ENCODE measurements around the gene PPP4R4. TPM values are rescaled to one million over a fixed set of nuclear protein-coding genes. Genes with fewer than 3 reads are reported as not detected.

Gene PPP4R4
- total RNA-seq, 1 experiment from 2014 or later, result 0.88 TPM

DNA sequence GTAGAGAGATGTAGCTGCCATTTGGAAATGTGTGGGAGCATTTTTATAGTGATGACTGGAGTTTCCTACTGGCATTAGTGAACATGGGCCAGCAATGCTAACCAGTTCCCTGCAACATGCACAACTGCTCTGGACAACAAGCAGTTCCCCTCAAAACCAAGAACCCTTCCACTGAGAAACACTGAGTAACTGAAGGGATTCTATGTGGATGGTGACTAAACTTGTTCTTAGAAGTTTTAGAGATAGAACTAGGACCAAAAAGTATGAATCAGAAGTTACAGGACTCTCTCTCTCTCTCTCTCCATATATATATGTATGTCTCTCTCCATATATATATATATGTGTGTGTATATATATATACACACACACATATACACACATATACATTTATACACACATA lies 111.0 kb downstream of the PPP4R4 start:
- Histone ChIP-seq H3K36me3 (ENCODE audit: insufficient read depth, low read length, poor library complexity, severe bottlenecking) (no peaks in the 10 kb centered on the region), H3K4me1 (ENCODE audit: insufficient read depth, low read length, poor library complexity, severe bottlenecking) (no peaks in the 10 kb centered on the region), H3K27ac (ENCODE audit: low read depth, low read length, poor library complexity, severe bottlenecking) (no peak overlapping the region), H3K4me3 (ENCODE audit: low read depth, low read length, poor library complexity, severe bottlenecking) (no peak overlapping the region), H3K27me3 (replicated peaks; ENCODE audit: insufficient read depth, low read depth, low read length, poor library complexity) (no peaks in the 10 kb centered on the region), H3K9me3 (ENCODE audit: low read depth, low read length, poor library complexity, severe bottlenecking) (no peaks in the 10 kb centered on the region)
- TF ChIP-seq EZH2 (IDR thresholded peaks at IDR 0.05; ENCODE audit: borderline replicate concordance, low read depth, low read length, poor library complexity, severe bottlenecking) (no peak), CTCF (conservative IDR thresholded peaks at IDR 0.05; ENCODE audit: low read depth, low read length) (no peak)
- intact Hi-C loops (cut with micrococcal nuclease; ENCODE audit: unreplicated experiment), result no loop called here
- no TSS peak for BruUV-seq (replicated peaks)
- ChIA-PET POLR2A (ENCODE audit: low non-redundant PET) (no interaction called here), CTCF (no interaction called here)
- DNase-seq (ENCODE audit: low spot score), result no peak

- intact Hi-C loops (cut with micrococcal nuclease; ENCODE audit: unreplicated experiment), result no loop called here
- no peaks in the 10 kb centered on the region for H3K4me1 ChIP-seq (ENCODE audit: insufficient read depth, low read length, poor library complexity, severe bottlenecking)
- ChIA-PET CTCF (interaction anchor here (0.7 kb wide), 1 partner anchor 28 kb away, joined by 3 read pairs; no protein-coding TSS in a partner anchor), POLR2A (ENCODE audit: low non-redundant PET) (no interaction called here)
- no peak overlapping the region for H3K4me3 ChIP-seq (ENCODE audit: low read depth, low read length, poor library complexity, severe bottlenecking)
- no peak for DNase-seq (ENCODE audit: low spot score)
- H3K27ac ChIP-seq (ENCODE audit: low read depth, low read length, poor library complexity, severe bottlenecking), result no peak overlapping the region
- H3K27me3 ChIP-seq (replicated peaks; ENCODE audit: insufficient read depth, low read depth, low read length, poor library complexity), result no peaks in the 10 kb centered on the region
- no TSS peak for BruUV-seq (replicated peaks)
- TF ChIP-seq EZH2 (IDR thresholded peaks at IDR 0.05; ENCODE audit: borderline replicate concordance, low read depth, low read length, poor library complexity, severe bottlenecking), result no peak
- no peak for TF ChIP-seq CTCF (conservative IDR thresholded peaks at IDR 0.05; ENCODE audit: low read depth, low read length)
- H3K9me3 ChIP-seq (ENCODE audit: low read depth, low read length, poor library complexity, severe bottlenecking), result no peaks in the 10 kb centered on the region
- no peaks in the 10 kb centered on the region for H3K36me3 ChIP-seq (ENCODE audit: insufficient read depth, low read length, poor library complexity, severe bottlenecking)
Measured at GRCh38 chr14:94288610-94289465, 114.7 kb downstream of the PPP4R4 start.

GRCh38 chr14:94290197-94290596 lies 116.1 kb downstream of the PPP4R4 start:
- Histone ChIP-seq H3K27me3 (replicated peaks; ENCODE audit: insufficient read depth, low read depth, low read length, poor library complexity) (no peaks in the 10 kb centered on the region), H3K4me1 (ENCODE audit: insufficient read depth, low read length, poor library complexity, severe bottlenecking) (no peaks in the 10 kb centered on the region), H3K27ac (ENCODE audit: low read depth, low read length, poor library complexity, severe bottlenecking) (no peak overlapping the region), H3K9me3 (ENCODE audit: low read depth, low read length, poor library complexity, severe bottlenecking) (no peaks in the 10 kb centered on the region), H3K4me3 (ENCODE audit: low read depth, low read length, poor library complexity, severe bottlenecking) (no peak overlapping the region), H3K36me3 (ENCODE audit: insufficient read depth, low read length, poor library complexity, severe bottlenecking) (no peaks in the 10 kb centered on the region)
- POLR2A ChIA-PET (ENCODE audit: low non-redundant PET), result no interaction called here
- no peak for DNase-seq (ENCODE audit: low spot score)
- TF ChIP-seq EZH2 (IDR thresholded peaks at IDR 0.05; ENCODE audit: borderline replicate concordance, low read depth, low read length, poor library complexity, severe bottlenecking), result no peak
- no peak for TF ChIP-seq CTCF (conservative IDR thresholded peaks at IDR 0.05; ENCODE audit: low read depth, low read length)
- intact Hi-C loops (cut with micrococcal nuclease; ENCODE audit: unreplicated experiment), result no loop called here
- CTCF ChIA-PET, result no interaction called here
- BruUV-seq (replicated peaks), result no TSS peak
